Astrocyte (in vitro differentiated cells and primary cell): Measurements from ENCODE around the gene CFAP58.

Source experiments
- EZH2 ChIP-seq: IDR thresholded peaks from 2 replicates; pipeline ENCODE4 v1.6.1; 2012; ENCODE audit warnings: mild to moderate bottlenecking, low read length, inconsistent platforms; ENCODE audit not compliant: insufficient read depth
- TF ChIP-seq, protein P1 (sequence below): IDR thresholded peaks from 2 replicates; pipeline ENCODE4 v1.5.1; 2011; ENCODE audit warnings: low read depth, mild to moderate bottlenecking, inconsistent platforms, low read length, moderate library complexity; ENCODE audit not compliant: insufficient read depth

DNA sequence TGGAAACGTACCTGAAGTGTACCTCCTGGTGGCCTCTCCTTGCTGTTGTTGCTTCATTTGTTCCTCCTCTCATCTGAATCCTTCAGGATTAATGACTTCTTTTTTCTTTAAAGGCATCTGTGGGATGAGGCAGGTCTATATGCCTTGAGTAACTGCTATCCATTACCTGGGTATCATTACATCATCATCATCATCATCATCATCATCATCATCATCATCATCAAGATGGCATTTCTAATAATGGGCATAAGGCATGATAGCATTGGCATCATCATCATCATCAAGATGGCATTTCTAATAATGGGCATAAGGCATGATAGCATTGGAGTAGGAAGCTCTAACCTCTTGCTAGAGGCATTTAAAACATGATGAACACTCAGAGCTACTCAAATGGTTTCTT is 59.9 kb downstream of the CFAP58 start:
- TF ChIP-seq, protein P1, sequence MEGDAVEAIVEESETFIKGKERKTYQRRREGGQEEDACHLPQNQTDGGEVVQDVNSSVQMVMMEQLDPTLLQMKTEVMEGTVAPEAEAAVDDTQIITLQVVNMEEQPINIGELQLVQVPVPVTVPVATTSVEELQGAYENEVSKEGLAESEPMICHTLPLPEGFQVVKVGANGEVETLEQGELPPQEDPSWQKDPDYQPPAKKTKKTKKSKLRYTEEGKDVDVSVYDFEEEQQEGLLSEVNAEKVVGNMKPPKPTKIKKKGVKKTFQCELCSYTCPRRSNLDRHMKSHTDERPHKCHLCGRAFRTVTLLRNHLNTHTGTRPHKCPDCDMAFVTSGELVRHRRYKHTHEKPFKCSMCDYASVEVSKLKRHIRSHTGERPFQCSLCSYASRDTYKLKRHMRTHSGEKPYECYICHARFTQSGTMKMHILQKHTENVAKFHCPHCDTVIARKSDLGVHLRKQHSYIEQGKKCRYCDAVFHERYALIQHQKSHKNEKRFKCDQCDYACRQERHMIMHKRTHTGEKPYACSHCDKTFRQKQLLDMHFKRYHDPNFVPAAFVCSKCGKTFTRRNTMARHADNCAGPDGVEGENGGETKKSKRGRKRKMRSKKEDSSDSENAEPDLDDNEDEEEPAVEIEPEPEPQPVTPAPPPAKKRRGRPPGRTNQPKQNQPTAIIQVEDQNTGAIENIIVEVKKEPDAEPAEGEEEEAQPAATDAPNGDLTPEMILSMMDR, result no peak
- no peak for TF ChIP-seq EZH2
